ENCODE results near the gene ZNF174.

ZNF174 gene

GRCh38 chr16:3443108-3444031, 42.4 kb downstream of the ZNF174 start, which contains the start of the genes NAA60 and ZNF597:
Gene NAA60, plus strand, starts transcription at chr16:3443680. Its CDS starts 32,548 bp downstream, at chr16:3476228.
Gene ZNF597, minus strand, starts transcription at chr16:3443504. Its CDS starts 351 bp downstream, at chr16:3443153.
- peak; percentile 94 for DNase-seq

GRCh38 chr16:3444032-3444388, 43.0 kb downstream of the ZNF174 start:
- DNase-seq, result peak; percentile 35

GRCh38 chr16:3454093-3454492, 53.1 kb downstream of the ZNF174 start:
- no peak for DNase-seq

- DNase-seq, result no peak
These were observed 53.7 kb downstream of the ZNF174 start for GRCh38 chr16:3454631-3455147.

GRCh38 chr16:3457434-3458252, 56.6 kb downstream of the ZNF174 start:
- peak; percentile 95 for DNase-seq

GRCh38 chr16:3458278-3458851, 57.4 kb downstream of the ZNF174 start:
- peak; percentile 42 for DNase-seq

- DNase-seq, result no peak
These were observed 57.9 kb downstream of the ZNF174 start for GRCh38 chr16:3458852-3459361.
